ENCODE results near the gene UGT2A1.

DNA sequence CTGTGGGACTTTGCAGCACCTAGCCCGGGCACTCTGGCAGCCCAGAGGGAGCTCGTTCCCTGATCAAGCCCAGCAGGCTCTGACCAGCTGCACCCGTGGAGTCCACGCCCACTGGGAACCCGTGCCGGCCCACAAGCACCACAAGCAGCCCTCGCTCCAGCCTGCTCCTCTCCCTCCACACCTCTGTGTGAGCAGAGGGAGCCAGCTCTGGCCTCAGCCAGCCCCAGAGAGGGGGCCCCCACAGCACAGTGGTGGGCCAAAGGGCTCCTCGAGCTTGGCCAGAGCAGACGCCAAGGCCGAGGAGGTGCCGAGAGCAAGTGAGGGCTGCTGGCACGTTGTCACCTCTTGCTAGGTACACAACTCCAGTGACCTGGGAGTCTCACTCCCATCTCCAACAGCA is 5.1 kb upstream of the UGT2A1 start:
- TF ChIP-seq POLR2A (IDR thresholded peaks at IDR 0.05): no peak
- TF ChIP-seq CTCF (IDR thresholded peaks at IDR 0.05): no peak
